NCI-H510A treated with DMSO at 0.1 percent for 48 hours (cell line): ENCODE results near the gene MECR.
A peak's percentile ranks its signal among the peaks of the same experiment; 100 is the strongest.

Experiments
- DNase-seq: peaks from one replicate; lab custom pipeline; 2025; lab: John Stamatoyannopoulos, UW

The MECR gene

DNA sequence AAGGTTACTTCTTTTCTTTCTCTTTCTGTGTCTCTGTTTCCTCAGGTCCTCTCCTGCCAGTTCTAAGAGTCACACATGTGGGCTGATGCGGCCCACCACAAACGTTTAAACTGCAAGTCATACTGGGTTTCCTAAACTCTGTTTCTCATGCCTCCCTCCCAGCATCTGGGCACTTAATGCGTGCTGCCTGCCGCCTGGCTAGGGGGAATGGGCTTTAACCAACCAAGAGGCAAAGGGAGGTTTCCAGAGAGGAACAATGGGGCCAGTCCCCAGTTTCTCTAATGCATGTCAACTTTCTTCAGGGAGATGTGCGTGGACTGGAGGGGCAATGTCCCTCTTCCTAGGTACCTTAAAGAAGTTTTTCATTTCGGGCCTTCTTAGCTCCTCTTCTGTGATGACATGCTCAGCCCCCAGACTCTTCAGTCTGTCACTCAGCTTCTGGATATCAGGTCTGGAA, 29.1 kb downstream of the MECR start:
- no peak for DNase-seq

DNA sequence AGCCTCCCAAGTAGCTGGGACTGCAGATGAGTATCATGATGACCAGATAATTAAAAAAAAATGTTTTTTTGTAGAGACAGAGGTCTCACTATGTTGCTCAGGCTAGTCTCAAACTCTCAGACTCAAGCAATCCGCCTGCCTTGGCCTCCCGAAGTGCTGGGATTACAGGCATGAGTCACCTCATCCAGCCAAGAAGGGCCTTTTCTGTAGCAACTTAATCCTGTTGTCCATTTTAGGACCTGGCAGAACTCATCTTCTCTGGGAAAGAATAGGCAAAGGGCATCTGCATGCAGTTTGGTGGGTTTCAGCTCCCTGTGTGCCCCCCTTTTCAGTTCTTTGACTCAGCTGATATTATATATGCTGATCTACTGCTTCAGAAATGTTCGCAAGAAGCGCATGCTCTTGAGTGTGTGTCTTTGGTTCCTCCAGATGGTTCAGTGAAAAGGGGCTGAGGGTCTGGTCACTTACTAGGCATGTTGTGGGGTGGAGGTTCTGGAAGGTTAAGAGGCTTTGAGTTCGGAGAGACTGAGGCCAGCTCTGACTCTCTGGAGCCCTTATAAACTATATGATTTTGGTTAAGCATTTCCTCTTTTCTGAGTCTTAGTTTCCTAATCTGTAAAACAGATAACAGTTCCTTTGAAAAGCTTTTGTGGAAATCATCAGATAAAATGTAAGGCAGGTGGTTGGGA, 29.7 kb downstream of the MECR start:
- DNase-seq = no peak

DNA sequence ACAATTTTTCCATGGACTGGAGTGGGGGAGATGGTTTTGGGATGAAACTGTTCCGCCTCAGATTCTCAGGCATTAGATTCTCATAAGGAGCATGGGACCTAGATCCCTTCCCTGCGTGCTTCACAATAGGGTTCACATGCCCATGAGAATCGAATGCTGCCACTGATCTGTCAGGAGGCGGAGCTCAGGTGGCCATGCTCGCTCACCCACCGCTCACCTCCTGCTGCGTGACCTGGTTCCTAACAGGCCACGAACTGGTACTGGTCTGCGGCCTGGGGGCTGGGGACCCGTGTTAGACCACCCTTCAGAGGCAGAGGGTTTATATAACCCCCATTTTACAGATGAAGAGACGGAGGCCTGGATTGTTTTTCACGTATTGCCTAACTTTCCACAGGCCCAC, 32.7 kb downstream of the MECR start:
- DNase-seq = no peak

DNA sequence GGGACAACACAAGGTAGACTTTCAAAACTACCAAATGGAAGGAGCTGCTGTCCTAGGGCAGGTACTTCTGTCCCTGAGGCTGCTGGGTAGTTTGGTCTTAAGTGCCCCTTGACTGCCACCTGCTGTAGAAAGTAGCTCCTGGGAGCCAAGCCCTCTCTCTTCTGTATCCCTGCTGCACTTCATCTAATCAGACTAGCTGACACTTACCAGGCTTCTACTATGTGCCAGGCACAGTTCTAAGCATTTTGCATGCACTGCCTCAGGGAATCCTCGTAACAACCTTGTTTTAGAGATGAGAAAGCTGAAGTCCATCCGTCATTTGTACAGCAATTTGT, 33.2 kb downstream of the MECR start:
- peak; percentile 4 for DNase-seq

DNA sequence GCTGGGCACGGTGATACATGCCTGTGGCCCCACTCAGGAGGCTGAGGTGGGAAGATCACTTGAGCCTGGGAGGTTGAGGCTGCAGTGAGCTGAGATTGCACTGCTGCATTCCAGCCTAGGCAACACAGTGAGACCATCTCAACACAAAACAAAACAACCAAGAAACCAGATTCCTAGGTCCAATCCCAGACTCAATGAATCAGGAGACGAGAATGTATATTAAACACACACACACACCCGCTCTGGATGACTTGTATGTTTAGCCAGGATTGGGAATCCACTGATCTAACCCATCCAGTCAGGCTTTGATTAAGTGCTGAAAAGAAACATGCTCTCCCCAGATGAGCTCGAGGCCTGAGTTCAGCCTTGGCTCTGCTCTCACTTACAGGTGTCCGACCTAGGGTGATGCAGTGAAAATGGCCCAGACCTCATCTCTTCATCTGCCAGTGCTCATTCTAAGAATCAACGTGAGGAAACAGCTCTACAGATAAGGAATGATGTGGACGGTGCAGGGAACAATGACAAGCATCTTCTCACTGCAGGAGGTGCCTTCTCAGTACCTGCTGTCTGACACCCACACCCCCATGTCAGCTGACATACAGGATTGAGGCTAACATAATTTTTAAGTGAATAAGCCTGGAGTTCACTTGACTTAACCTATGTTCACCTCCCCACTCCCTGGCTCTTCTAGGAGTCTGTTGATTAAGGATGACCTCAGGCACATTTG, 33.7 kb downstream of the MECR start:
- DNase-seq = no peak

DNA sequence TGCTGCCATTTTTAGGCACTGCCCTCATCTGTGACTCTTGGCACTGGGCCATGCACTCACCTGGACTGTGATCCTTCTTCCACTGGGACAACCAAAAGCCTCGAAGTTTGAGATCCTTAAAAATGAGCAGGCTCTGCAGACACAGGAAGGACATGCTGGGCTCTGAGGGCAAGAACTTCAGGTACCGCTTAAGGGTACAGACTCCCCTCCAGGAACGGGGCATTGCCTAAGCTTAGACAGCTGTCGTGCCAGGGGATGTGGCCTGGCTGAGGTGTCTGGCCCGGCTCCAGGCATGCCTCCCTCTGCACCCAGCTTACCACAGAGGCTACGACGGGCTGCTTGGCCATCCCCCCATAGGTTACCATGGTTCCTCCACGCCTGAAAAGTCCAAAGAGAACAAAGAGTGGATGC, 34.8 kb downstream of the MECR start:
- no peak for DNase-seq

DNA sequence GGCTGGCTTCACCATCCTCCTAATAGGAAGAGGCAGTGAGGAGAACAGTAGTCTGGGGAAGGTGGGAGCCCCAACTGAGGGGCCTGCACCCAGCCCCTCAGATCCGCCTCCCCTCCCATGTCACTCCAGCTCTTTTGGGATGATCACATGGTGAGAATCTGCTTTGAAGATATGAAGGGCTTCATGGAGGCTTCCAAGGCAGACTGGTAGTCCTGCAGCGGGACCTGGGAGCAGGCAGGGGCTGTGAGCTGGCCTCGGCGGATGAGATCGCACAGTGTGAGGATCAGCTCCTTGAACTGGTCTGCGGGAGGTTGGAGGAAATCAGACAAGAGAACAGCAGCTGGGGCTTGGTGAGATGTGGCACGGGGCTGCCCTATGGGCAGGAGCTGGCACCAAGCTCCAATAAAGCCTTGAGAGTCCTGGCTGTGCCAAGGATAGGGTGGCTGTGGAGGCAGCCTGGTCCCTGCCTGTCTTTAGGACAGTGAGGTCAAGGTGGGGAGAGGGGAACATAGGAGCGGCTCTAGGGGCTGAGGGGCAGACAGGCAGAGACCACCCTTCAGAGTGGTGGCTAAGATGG, 36.8 kb downstream of the MECR start:
- no peak for DNase-seq

DNA sequence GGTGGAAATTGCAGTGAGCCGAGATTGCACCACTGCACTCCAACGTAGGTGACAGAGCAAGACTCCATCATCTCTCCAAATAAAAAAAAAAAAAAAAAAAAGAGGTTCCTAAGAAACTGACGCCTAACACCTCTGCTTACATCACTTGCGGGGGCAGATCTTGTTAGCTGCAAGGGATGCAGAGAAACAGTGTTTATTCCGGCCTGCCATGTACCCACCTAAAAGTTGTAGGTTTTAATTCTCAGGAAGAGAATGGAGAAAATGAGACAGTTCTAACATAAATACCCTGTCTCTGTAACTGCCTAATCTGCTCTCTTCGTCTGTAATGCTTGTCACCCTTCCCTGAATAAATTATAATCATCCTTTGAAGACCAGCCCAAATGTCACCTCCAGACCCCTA, 40.0 kb downstream of the MECR start:
- DNase-seq = no peak

DNA sequence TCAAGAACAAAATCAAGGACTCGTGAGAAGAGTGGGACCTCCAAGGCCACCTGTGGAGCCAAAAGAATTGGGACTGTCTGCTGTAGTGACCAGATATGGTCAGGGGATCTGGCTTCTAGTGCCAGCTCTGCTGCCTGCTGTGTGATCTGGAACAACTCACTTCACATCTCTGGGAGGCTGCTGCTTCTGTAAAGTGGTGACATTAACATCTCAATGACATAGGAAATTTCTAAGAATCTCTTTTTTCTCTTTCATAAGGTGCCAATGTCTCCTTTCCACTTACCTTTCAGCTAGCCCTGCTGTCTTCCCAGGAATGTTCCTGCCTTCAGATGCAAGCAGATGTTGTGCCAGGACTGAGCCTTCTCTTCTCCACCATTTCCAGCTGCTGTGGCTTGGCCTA, 44.0 kb downstream of the MECR start:
- no peak for DNase-seq

DNA sequence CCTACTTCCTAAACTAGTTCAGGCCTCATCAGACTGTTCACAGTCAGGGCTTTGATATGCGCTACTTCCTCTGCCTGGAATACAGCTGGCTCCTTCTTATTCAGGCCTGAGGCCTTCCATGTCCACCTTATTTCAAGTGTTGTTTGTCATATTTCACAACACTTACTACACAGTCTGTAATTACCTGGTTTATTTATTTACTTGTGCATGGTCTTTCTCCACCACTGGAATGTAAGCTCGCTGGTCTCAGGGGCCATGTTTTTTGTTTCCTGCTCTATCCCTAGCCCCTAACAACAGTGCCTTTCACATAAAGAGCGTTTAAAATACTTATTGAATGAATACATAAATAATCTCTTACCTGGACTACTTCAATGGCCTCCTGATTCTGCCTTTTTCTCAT, 44.5 kb downstream of the MECR start:
- DNase-seq = no peak

DNA sequence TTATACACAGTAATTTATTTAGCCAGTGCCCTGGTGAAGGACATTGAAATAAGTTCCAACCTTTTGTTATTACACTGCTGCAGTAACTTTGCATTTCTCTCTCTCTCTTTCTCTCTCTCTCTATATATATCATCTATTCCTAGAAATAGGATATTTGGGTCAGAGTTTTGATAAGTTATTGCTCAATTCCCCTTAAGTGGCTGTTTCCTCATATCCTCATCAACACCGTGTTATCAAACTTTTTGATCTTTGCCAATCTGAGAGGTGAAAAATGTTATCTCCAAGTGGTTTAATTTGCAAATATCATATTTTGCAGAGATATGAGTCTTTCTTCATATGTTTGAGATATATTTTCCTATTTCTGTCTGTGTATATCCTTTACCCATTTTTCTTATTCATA, 47.4 kb downstream of the MECR start:
- no peak for DNase-seq

DNA sequence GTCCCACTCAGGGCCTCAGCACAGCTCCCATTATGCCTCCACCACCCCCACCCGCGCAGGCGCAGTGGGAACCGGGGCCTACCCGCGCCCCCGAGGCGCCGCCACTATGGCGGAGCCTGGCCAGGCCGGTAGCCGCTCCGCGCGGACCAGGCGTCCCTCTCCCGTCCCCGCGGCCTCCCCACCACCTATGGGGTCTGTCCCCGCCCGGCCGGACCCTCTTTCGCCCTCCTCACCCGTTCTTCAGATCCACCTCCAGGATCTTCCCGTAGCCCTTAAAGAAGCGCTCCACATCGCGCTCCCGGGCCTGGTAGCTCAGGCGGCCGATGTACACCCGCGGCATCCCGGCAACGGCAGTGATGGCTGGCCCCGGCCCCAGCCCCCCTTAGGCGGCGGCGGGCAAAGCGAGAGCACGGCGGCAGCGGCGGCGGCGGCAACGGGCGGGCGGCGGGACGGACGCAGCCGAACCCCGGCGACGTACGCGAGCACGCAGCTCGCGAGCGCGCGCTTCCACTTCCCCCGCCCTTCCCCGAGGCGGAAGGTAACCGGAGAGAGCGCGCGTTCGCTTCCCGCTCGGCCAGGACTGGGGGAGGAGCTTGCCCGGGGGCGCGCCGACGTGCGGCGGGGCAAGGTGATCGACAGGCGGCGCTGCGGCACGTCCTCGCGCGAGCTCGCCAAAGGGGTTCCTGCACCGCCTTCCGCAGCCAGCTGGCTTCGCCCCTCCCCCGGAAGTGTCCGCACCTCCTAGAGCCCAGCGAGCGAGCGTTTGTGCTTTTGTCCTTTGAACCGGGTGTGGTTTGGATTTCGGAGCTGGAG, 49.1 kb downstream of the MECR start, which contains the start of gene SRSF4:
TSS of gene SRSF4 (minus strand) at position 488 of the 813 bp plus-strand sequence. CDS start at position 340, 148 bp downstream.
- peak; percentile 90 for DNase-seq

DNA sequence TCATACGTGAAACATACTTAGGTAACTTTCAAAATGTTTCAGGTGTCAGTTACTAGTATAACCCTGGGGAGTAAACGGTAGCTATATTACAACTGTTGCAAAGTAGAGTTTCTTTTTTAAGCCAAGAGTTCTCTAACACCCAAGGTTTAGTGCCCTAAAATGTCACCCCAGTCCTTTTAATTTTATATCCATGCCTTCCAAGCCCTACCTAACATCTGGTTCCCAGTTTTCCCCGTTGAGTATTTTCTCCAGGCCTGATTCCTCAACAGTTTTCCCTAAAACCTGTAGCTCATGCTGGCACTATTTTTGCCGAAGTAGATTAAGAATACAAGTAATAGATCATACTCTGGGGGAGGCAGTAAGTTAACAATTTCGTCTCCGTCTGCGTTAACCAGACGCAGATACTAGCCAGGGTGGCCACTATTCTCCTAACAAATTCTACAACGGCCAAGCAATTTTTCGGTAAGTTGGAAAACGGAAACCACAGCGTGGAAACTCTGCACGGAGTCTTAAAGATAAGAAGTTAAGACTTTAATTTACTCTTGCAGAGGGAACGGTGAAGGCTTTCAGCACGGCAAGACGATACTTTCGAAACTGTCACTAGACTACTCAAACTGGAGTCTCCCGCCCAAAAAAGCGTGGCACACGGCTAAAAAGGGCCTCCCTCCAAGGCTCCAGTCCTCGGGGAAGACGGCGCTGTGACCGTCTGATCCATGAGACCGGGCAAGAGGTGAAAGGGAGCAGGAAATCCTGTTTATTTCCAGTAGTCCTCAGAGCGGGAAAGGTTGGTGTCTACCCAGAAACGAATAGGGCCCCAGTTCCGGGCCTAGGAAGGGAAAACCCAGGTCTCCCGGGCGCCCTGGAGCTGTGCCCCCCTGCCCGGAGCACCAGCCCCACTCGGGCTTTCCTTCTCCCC, 50.0 kb downstream of the MECR start:
- DNase-seq = peak; percentile 36

DNA sequence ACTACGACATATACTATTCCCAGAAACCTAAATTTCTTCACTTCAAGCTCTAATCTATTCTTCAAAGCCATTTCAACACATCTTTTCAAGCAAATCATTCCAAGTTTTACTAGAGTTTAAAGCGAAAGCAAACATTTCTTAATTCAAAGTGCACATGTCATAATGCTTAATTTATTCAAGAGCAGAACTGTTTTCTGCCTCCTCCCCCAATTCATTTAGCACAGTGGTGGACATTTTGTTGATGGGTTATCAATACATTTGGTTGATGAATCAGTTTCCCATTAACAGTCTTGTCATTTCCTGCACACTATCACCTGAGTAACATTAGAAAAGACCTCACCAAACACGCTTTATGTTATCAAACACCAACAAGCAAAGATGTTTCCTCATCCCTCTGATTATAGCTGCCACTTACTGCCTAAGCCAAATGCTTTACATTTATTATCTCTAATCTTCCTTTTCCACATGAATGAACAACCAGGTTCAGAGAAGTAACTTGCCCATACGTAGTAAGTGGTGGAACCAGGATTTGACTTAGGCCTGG, 51.0 kb downstream of the MECR start:
- DNase-seq = no peak

DNA sequence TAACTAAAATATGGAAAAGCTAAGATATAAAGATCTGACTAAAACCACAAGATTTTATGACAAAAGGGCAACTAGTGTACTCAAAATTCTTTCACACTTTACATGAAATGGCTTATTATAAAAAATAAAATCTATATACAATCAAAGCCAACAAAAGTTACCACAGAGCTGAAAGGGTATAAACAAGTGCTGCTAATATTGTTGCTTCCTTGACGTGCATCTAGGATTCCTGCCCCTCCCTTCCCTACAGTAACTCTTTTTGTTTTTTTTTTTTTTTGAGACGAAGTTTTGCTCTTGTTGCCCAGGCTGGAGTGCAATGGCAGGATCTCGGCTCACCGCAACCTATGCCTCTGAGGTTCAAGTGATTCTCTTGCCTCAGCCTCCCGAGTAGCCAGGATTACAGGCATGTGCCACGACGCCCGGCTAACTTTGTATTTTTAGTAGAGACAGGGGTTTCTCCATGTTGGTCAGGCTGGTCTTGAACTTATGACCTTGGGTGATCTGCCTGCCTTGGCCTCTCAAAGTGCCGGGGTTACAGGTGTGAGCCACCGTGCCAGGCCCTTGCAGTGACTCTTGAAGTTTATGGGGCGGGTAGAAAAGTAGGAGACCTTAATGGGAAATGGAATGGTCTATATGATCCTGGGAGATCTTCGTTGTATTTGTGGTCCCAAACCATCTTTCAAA, 53.6 kb downstream of the MECR start:
- DNase-seq = no peak

DNA sequence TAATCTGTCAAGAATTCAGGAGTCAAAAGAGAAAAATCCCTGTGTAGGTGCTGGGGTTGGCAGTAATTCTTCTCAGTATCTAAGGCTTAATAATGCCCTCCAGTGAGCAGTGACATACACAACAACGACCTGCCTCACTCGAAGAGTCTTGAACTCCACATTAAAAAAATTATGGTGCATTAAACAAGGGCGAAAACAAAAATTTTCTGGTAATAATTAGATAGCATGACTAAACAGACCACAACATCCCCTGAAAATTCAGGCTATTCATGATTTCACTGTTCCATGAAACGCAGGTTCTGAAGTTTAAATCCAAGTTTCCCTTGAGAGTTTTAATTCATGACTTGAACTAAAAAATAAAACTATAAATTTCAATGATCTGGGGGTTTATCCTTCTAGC, 54.2 kb downstream of the MECR start:
- no peak for DNase-seq

DNA sequence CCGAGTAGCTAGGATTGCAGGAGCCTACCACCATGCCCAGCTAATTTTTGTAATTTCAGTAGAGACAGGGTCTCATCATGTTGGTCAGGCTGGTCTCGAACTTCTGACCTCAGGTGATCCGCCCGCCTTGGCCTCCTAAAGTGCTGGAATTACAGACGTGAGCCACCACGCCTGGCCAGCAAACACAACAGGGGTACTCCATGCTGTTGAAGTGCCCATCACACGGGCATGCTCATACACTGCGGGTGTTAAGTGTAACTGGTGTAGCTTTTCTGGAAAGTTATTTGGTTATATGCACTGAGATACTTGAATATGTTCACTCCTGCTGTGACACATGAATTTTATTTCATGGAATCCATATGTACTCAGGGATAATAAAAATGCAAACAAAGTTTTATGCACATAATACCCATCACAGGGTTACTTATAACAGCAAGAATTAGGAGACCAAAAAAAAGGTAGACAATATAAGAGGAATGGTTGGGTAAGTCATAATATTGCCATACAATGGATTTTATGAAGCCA, 58.3 kb downstream of the MECR start:
- no peak for DNase-seq

DNA sequence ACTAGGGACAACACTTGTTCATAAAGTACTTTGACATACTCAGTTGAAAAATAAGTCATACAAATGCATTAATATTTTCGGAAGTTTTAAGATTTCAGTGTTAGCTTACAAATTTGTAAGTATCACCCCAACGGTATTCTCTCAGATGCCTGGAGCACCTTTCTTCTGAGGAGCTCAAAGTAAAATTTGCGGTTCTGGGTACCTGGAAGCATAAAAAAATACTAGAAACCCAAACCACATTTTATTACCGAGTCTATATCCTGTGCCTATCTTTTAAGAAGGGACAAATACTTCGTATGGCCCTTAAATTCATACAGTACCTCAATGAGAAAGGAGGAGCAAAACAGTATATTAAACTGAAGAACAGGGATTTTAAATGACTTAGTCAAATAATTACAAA, 59.2 kb downstream of the MECR start:
- DNase-seq = no peak

DNA sequence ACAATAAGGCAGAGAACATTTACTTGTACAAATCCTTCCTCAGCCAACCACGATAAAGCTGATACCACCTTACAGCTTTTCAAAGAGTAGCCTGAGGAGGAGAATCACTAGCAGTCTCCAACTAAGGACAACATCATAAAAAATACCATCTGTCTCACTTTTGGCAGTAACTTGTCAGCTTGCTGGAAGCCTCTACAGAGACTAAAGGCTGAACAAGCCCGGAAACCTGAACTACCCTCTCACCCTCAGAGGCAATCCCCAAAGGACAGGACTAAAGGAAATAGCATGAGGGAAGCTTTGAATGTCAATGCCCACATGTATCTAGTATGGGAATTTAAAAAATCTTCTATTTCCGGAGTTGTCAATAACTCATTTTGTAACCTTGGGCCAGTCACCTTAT, 59.6 kb downstream of the MECR start:
- DNase-seq = no peak

DNA sequence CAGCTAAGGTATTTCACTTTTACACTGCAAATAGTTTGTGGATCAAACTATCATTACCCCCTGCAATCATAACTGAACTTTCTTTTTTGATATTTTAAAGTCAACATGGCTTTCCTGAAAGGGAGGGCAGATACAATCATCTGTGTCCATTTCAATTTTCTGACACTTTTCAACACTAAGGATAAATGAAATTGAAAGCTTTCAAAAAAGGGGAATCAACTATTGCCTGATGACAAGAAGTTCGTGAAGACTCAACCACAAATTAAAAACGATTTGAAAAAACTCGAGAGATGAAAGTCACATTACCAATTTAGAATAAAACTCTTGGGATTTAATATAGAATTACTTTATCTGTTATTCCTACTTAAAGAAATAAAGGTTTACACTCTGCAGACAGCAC, 60.8 kb downstream of the MECR start:
- DNase-seq = no peak
